MM.1S (cell line): Measurements from ENCODE around the gene TTLL11.
"Not testable (repeated sequence)": the region's sequence is repeated elsewhere in the genome, so short reads cannot be mapped to it uniquely, and the experiment has no call there.

Experiments used
- DNase-seq: peaks from one replicate; pipeline ENCODE4 v3.0.0-alpha.2; 2015
- H2AFZ ChIP-seq: fragments of 300-600 bp; sonication (generic); 2 replicates; pipeline ENCODE4 v1.6.0; 2016; ENCODE audit warnings: antibody characterized with exemption, low read length
- H3F3A ChIP-seq: fragments of 300-600 bp; sonication (generic); 2 replicates; pipeline ENCODE4 v1.6.1; 2016; ENCODE audit warnings: mild to moderate bottlenecking, antibody characterized with exemption, low read length, moderate library complexity, mixed read lengths; ENCODE audit not compliant: insufficient read depth
- H3K27ac ChIP-seq: fragments of 300-600 bp; sonication (generic); 2 replicates; pipeline ENCODE4 v1.5.1; 2016; ENCODE audit warnings: mild to moderate bottlenecking, low read length
- H3K27me3 ChIP-seq: fragments of 300-600 bp; sonication (generic); replicated peaks from 2 replicates; pipeline ENCODE4 v1.6.0; 2016; ENCODE audit warnings: low read length; ENCODE audit not compliant: insufficient read depth
- H3K36me3 ChIP-seq: fragments of 300-600 bp; sonication (generic); replicated peaks from 2 replicates; pipeline ENCODE4 v1.6.1; 2016; ENCODE audit warnings: mild to moderate bottlenecking, low read length, mixed read lengths; ENCODE audit not compliant: insufficient read depth
- H3K4me1 ChIP-seq: fragments of 300-600 bp; sonication (generic); 2 replicates; pipeline ENCODE4 v1.6.1; 2016; ENCODE audit warnings: low read length, mixed read lengths
- H3K4me2 ChIP-seq: fragments of 300-600 bp; sonication (generic); 2 replicates; pipeline ENCODE4 v1.6.0; 2016; ENCODE audit warnings: low read depth, low read length
- H3K4me3 ChIP-seq: fragments of 300-600 bp; sonication (generic); 2 replicates; pipeline ENCODE4 v1.5.1; 2016; ENCODE audit warnings: low read length, mixed read lengths
- H3K79me2 ChIP-seq: fragments of 300-600 bp; sonication (generic); 2 replicates; pipeline ENCODE4 v1.6.1; 2016; ENCODE audit warnings: mixed run types, low read length, mixed read lengths
- H3K9ac ChIP-seq: fragments of 300-600 bp; sonication (generic); 2 replicates; pipeline ENCODE4 v1.6.1; 2016; ENCODE audit warnings: low read length, mixed read lengths
- H3K9me2 ChIP-seq: fragments of 300-600 bp; sonication (generic); replicated peaks from 2 replicates; pipeline ENCODE4 v1.6.1; 2016; ENCODE audit warnings: mild to moderate bottlenecking, low read length, mixed read lengths; ENCODE audit not compliant: insufficient read depth
- H3K9me3 ChIP-seq: fragments of 300-600 bp; sonication (generic); replicated peaks from 2 replicates; pipeline ENCODE4 v1.6.1; 2016; ENCODE audit warnings: mild to moderate bottlenecking, low read length, mixed read lengths; ENCODE audit not compliant: insufficient read depth
- H4K20me1 ChIP-seq: fragments of 300-600 bp; sonication (generic); 2 replicates; pipeline ENCODE4 v1.6.1; 2016; ENCODE audit warnings: mild to moderate bottlenecking, low read length, moderate library complexity, mixed read lengths; ENCODE audit not compliant: insufficient read depth
- CTCF ChIP-seq: fragments of 300-600 bp; sonication (generic); IDR thresholded peaks from 2 replicates; pipeline ENCODE4 v1.5.1; 2016; ENCODE audit warnings: antibody characterized with exemption, low read length, mixed read lengths
- EZH2 ChIP-seq: fragments of 300-600 bp; sonication (generic); optimal IDR thresholded peaks from 2 replicates; pipeline ENCODE3; 2017; ENCODE audit warnings: low read depth, mild to moderate bottlenecking, antibody characterized with exemption, low read length, mixed read lengths
- EZH2phosphoT487 ChIP-seq: fragments of 300-600 bp; sonication (generic); IDR thresholded peaks from 2 replicates; pipeline ENCODE4 v1.6.1; 2018; ENCODE audit warnings: antibody characterized with exemption, low read length

TTLL11 gene

GRCh38 chr9:122070728-122071515 is 22.2 kb downstream of the TTLL11 start:
- no peaks in the 10 kb centered on the region for H4K20me1 ChIP-seq
- no peak overlapping the region for H2AFZ ChIP-seq
- H3K9me3 ChIP-seq = no peaks in the 10 kb centered on the region
- H3K4me1 ChIP-seq = no peaks in the 10 kb centered on the region
- no peak overlapping the region for H3K4me3 ChIP-seq
- no peaks in the 10 kb centered on the region for H3K36me3 ChIP-seq
- H3K27me3 ChIP-seq = no peaks in the 10 kb centered on the region
- TF ChIP-seq EZH2phosphoT487 = no peak
- DNase-seq = no peak
- H3K27ac ChIP-seq = no peak overlapping the region
- H3K4me2 ChIP-seq = no peak overlapping the region
- H3F3A ChIP-seq = no peaks in the 10 kb centered on the region
- H3K9me2 ChIP-seq = no peaks in the 10 kb centered on the region
- H3K9ac ChIP-seq = no peak overlapping the region
- H3K79me2 ChIP-seq = 0 out of 2 replicates have a peak, but pooled peaks cover 6% of the 10 kb centered on the region

- H3F3A ChIP-seq, H3K79me2 ChIP-seq: not testable (repeated sequence)
These were observed 26.4 kb downstream of the TTLL11 start for GRCh38 chr9:122066680-122067079.

GRCh38 chr9:122065923-122066629 is 27.0 kb downstream of the TTLL11 start:
- no peaks in the 10 kb centered on the region for H3K9me3 ChIP-seq
- no peaks in the 10 kb centered on the region for H4K20me1 ChIP-seq
- no peaks in the 10 kb centered on the region for H3K36me3 ChIP-seq
- H3F3A ChIP-seq = no peaks in the 10 kb centered on the region
- H3K79me2 ChIP-seq = no peaks in the 10 kb centered on the region
- no peaks in the 10 kb centered on the region for H3K27me3 ChIP-seq
- H3K27ac ChIP-seq = no peak overlapping the region
- no peak overlapping the region for H3K4me2 ChIP-seq
- H3K4me1 ChIP-seq = no peaks in the 10 kb centered on the region
- H3K9me2 ChIP-seq = no peaks in the 10 kb centered on the region
- H2AFZ ChIP-seq = no peak overlapping the region
- TF ChIP-seq EZH2phosphoT487 (no peak), CTCF (no peak), EZH2 (no peak)
- DNase-seq = no peak
- no peak overlapping the region for H3K9ac ChIP-seq
- no peak overlapping the region for H3K4me3 ChIP-seq

More at GRCh38 chr9:122066680-122067079, 26.4 kb downstream of the TTLL11 start:
- not testable (repeated sequence) for H3K9me2 ChIP-seq, H3K4me3 ChIP-seq, H3K36me3 ChIP-seq, DNase-seq, H3K27ac ChIP-seq, H3K9me3 ChIP-seq, H3K4me1 ChIP-seq, H3K4me2 ChIP-seq, H4K20me1 ChIP-seq, H3K9ac ChIP-seq, H2AFZ ChIP-seq, H3K27me3 ChIP-seq

- Histone ChIP-seq H3K4me3 (no peak overlapping the region), H3K9me2 (no peaks in the 10 kb centered on the region), H4K20me1 (no peaks in the 10 kb centered on the region), H3K9ac (no peak overlapping the region), H3K79me2 (no peaks in the 10 kb centered on the region), H3K9me3 (no peaks in the 10 kb centered on the region), H3K4me1 (no peaks in the 10 kb centered on the region), H3K36me3 (no peaks in the 10 kb centered on the region), H3K27me3 (no peaks in the 10 kb centered on the region), H3K27ac (no peak overlapping the region), H3F3A (no peaks in the 10 kb centered on the region), H2AFZ (no peak overlapping the region), H3K4me2 (no peak overlapping the region)
- no peak for DNase-seq
- TF ChIP-seq EZH2phosphoT487 (no peak), CTCF (no peak), EZH2 (no peak)
These were observed 32.6 kb downstream of the TTLL11 start for GRCh38 chr9:122060481-122060880.
